H1 (cell line): ENCODE measurements around the gene EIPR1. TPM values are rescaled to one million over a fixed set of nuclear protein-coding genes. Genes with fewer than 3 reads are reported as not detected.

ENCODE experiments used
- BCL11A ChIP-seq, 2 experiments: IDR thresholded peaks; one replicate each; pipeline ENCODE4 v1.6.1; 2011; ENCODE audit warnings: low read depth in 2 of 2, low read length in 2 of 2, mild to moderate bottlenecking in 2 of 2
- CHD1 ChIP-seq: IDR thresholded peaks from 2 replicates; pipeline ENCODE4 v1.6.1; 2012; ENCODE audit warnings: low read depth, low read length, improper control_type of control experiment
- FOSL1 ChIP-seq: IDR thresholded peaks from 2 replicates; pipeline ENCODE4 v1.6.1; 2011; ENCODE audit warnings: mild to moderate bottlenecking, low read depth, low read length, moderate library complexity; ENCODE audit not compliant: insufficient read depth
- KDM4A ChIP-seq: IDR thresholded peaks from one replicate; pipeline ENCODE4 v1.7.1; 2012; ENCODE audit warnings: low read depth, mild to moderate bottlenecking, moderate library complexity, low read length, inconsistent platforms; ENCODE audit not compliant: severe bottlenecking
- NRF1 ChIP-seq: IDR thresholded peaks from 2 replicates; pipeline ENCODE4 v1.6.1; 2011; ENCODE audit warnings: mild to moderate bottlenecking, low read depth, low read length, improper control_type of control experiment
- RFX5 ChIP-seq: IDR thresholded peaks from 2 replicates; pipeline ENCODE4 v1.6.1; 2011; ENCODE audit warnings: low read depth, low read length, improper control_type of control experiment, borderline replicate concordance
- polyA plus RNA-seq, 7 experiments: library from polyadenylated mRNA; depleted of rRNA in 3 of 7; stranded (reverse) in 5 of 7; unstranded in 2 of 7; fragments of >200 nt in 5 of 7; fragments of 200-250 nt in 2 of 7; gene quantifications; 1 replicate in 5 of 7; 2 replicates in 1 of 7; 4 replicates in 1 of 7; pipeline versions ENCODE4 v1.2.1 to v1.2.3, GENCODE V29; 2011 to 2013; ENCODE audit warnings: missing spikeins in 2 of 7, mixed read lengths in 2 of 7
- total RNA-seq: library from RNA; stranded (reverse); fragmentation: NEBNext Ultra II Directional; extraction: Animal tissue kit (Norgen Biotek cat#: 25700); gene quantifications from 2 replicates; pipeline ENCODE4 v1.2.1, GENCODE V29; 2021
- TF ChIP-seq, protein P1 (sequence below), 3 experiments: IDR thresholded peaks; 1 replicate in 2 of 3; 2 replicates in 1 of 3; pipeline versions ENCODE4 v1.5.1 to v1.6.1; 2011; ENCODE audit warnings: low read length in 3 of 3, mild to moderate bottlenecking in 3 of 3, inconsistent platforms in 2 of 3, low read depth in 1 of 3, moderate library complexity in 1 of 3; ENCODE audit not compliant: insufficient read depth in 1 of 3; ENCODE audit errors: control extremely low read depth in 1 of 3

The EIPR1 gene
- total and polyA plus RNA-seq, 2 of the 8 experiments (the other 6 are each of a cell fraction or from before 2014, with no cell fraction given), result 26.3 to 56.4 TPM

DNA sequence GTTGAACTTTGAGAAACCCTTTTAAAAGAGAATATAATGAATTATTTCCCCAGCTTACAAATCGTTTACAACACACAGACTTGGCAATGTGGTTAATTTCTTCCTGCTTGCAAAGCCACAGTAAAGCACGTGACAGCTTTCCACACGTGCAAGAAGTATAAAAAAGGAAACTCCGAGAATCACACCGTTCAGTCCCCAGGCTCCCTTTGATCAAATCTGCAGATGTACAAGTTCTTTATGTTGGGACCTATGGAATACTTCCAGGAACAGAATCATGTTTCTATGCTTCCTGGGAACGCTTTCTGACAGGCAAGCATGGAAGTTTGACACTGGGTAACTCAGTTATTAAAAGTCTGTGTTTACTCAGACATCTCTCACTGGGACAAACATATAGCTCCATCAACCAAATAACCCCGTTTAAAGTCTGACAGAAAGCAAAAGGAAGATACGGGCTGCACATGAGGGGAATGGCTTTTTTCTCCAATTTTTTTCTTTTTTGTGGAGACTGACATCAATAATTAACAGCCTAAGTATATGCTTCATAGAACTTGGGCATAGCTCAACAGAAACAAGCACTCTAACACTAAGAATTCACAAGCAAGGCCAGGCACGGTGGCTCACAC is 134.8 kb downstream of the EIPR1 start (continued):
- TF ChIP-seq, protein P1, sequence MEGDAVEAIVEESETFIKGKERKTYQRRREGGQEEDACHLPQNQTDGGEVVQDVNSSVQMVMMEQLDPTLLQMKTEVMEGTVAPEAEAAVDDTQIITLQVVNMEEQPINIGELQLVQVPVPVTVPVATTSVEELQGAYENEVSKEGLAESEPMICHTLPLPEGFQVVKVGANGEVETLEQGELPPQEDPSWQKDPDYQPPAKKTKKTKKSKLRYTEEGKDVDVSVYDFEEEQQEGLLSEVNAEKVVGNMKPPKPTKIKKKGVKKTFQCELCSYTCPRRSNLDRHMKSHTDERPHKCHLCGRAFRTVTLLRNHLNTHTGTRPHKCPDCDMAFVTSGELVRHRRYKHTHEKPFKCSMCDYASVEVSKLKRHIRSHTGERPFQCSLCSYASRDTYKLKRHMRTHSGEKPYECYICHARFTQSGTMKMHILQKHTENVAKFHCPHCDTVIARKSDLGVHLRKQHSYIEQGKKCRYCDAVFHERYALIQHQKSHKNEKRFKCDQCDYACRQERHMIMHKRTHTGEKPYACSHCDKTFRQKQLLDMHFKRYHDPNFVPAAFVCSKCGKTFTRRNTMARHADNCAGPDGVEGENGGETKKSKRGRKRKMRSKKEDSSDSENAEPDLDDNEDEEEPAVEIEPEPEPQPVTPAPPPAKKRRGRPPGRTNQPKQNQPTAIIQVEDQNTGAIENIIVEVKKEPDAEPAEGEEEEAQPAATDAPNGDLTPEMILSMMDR (IDR thresholded peaks at IDR 0.05; ENCODE audit: control extremely low read depth in 1 of 3, insufficient read depth in 1 of 3, low read depth in 1 of 3, low read length in 3 of 3), result no peak
- TF ChIP-seq FOSL1 (no peak), RFX5 (no peak), KDM4A (no peak), CHD1 (no peak), BCL11A (IDR thresholded peaks at IDR 0.05; ENCODE audit: low read depth in 2 of 2, low read length in 2 of 2) (no peak), NRF1 (no peak)
